Tibial nerve (tissue), 4 donors: Measurements from ENCODE around the gene SPINT1.

Experiments
- CTCF ChIP-seq, 5 experiments: fragments of 200-600 bp in 3 of 5; fragments of 450-650 bp in 2 of 5; sonication (generic) in 3 of 5; IDR thresholded peaks; one replicate each; pipeline ENCODE4 v1.5.1; 2016 to 2019; ENCODE audit warnings: antibody characterized with exemption in 5 of 5, mild to moderate bottlenecking in 3 of 5, moderate library complexity in 2 of 5
- EP300 ChIP-seq, 2 donors: sonication (generic); formaldehyde crosslinking; IDR thresholded peaks; one replicate each; pipeline ENCODE4 v1.6.1; 2017; ENCODE audit warnings: antibody characterized with exemption in 2 of 2, mild to moderate bottlenecking in 1 of 2
- POLR2A ChIP-seq, 2 donors: fragments of 450-650 bp; IDR thresholded peaks; one replicate each; pipeline ENCODE4 v1.6.1; 2017; ENCODE audit warnings: antibody characterized with exemption in 2 of 2, mild to moderate bottlenecking in 2 of 2, moderate library complexity in 2 of 2

GRCh38 chr15:40900256-40901052, 56.6 kb downstream of the SPINT1 start:
- no peak for TF ChIP-seq CTCF (IDR thresholded peaks at IDR 0.05)
- TF ChIP-seq POLR2A (IDR thresholded peaks at IDR 0.05), result no peak
- no peak for TF ChIP-seq EP300 (IDR thresholded peaks at IDR 0.05)
